Cortex of kidney (tissue), 1 donor: ENCODE results near the gene CBR1.

ENCODE experiments used
- DNase-seq: peaks from one replicate; lab custom pipeline; 2025; lab: John Stamatoyannopoulos, UW

CBR1 gene

GRCh38 chr21:36069713-36070583 lies at the start of gene CBR1:
TSS of gene CBR1 (plus strand) at chr21:36070024. CDS start at chr21:36070116, 92 bp downstream.
- no peak for DNase-seq

DNA sequence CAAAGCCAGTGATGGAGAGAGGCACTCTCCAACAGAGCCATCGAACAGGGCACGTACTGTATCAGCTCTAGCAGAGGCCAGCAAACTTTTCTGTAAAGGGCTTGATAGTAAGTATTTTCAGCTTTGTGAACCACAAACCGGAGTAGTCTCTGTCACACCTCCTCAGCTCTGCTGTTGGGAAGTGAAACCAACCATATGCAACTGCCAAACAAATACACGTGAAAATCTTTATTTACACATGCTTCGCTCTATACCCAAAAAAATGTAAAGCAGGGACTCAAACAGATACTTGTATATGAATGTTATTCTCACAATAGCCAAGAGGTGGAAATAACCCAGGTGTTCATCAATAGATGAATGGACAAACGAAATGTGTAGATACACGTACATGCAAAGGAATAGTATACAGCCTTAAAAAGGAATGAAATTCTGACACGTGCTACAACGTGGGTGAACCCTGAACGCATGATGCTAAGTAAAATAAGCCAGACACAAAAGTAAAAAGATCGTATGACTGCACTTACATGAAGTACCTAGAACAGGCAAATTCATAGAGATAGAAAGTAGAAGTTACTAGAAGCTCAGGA lies 48.5 kb upstream of the CBR1 start:
- DNase-seq, result no peak

DNA sequence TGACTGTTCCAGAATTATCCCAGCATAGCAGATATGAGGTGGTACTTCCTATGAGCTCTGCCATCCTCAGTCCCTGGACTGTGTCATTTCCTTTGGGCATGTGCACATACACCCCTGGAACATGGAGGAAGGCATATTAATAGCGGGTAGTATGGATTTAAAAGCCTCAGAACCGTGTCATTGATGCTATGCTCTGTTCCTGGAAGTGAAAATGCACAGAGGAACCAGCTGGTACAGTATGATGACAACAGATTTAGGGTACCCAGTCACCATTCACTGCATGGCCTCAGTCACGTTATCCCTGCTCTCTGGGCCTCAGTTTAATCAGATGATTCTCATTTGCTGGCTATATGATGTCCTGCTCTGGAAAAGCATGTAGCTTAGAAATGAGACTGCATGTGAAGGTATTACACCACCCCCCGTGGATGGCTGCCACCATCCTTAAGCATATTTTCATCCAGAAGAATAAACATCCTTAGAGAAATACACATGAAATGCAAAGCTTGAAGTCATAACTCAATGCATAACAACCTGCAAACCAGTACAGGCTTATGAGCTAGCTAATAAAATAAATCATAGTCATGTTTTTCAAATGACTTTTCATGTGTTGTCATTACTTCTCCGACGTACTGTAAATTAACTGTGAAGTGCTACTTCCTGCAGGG lies 47.3 kb upstream of the CBR1 start:
- DNase-seq, result no peak

DNA sequence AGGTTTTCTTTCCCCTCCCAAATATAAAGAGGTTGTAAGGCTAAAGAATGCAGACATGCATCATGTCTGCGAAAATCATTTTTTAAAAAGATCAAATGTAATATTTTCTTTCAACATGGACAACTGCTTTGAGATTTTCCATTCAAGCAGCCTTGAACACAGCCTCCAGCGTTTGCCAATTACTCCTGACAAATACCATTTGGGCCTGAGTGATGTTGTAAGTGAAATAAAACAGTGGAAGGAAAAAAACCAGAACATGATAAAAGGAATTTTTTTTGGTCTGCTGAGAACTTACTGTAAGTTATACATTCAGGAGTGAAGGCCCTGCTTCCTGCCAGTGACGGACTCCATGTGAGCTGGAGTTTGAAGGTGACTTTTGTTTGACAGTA lies 46.7 kb upstream of the CBR1 start:
- no peak for DNase-seq

- DNase-seq, result no peak
These were observed 45.0 kb upstream of the CBR1 start for GRCh38 chr21:36024782-36025181.

GRCh38 chr21:36027347-36027746 lies 42.5 kb upstream of the CBR1 start:
- no peak for DNase-seq

- DNase-seq, result no peak
These were observed 41.4 kb upstream of the CBR1 start for GRCh38 chr21:36028127-36029069.

DNA sequence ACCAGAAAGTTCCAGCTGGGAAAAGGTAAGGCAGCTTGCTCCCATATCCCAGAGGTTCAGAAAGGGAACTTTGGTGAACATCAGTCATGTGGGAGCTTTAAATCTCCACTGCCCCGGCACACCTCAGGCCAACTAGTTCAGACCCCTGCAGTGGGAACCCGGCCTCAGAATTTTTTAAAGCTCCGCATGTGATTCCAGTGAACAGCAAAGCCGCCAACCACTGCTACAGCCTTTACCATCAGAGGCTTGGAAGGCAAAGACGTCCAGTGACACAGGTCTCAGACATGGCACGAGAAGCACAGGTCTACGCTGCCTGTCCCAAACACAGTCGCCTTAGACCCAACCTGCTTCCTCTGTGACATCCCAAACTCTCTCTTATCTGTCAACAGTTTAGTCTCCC lies 40.5 kb upstream of the CBR1 start:
- no peak for DNase-seq

DNA sequence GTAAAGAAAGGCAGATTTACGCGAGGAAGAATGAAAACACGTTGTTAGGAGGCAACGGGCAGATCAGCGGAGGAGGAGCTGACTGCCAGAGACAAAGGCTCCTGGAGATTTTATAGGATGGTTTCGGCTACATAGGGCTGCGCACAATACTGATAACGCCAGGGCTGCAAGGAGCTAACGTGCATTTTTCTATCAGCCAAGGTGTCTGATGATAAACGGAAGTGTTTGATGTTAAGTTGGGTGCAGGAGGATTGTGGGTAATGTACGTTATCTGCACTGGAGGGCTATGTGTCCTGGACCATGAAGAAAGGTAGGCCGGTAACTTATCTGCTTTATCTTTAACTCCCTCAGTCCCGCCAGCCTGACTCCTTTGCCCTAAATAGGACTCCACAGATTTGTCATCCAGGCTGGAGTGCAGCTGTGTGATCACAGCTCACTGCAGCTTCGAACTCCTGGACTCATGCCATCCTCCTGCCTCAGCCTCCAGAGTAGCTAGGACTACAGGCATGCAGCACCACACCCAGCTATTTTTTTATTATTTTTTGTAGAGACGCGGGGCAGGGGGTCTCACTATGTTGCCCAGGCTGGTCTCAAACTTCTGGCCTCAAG lies 39.1 kb upstream of the CBR1 start:
- no peak for DNase-seq

DNA sequence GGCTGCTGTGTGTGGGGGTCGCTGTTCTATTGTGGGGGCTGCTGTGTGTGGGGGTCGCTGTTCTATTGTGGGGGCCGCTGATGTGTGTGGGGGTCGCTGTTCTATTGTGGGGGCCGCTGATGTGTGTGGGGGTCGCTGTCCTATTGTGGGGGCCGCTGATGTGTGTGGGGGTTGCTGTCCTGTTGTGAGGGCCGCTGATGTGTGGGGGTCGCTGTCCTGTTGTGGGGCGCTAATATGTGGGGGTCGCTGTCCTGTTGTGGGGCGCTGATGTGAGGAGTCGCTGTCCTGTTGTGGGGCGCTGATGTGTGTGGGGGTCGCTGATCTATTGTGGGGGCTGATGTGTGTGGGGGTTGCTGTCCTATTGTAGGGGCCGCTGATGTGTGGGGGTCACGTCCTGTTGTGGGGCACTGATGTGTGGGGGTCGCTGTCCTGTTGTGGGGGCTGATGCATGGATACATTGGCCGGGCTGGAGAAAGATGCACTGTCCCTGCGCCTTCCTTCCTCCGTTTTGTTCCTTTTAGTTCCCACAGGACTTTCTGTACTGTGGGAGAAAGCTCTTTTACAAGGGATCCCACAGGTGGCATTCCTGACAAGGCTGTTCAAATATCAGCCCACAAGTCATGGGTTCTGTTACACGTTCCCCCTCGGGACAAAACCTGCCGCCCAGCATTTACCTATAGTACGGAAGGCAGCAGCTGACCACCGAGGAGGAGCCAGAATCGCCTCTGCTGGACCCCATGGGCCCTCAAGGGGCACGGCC lies 37.0 kb upstream of the CBR1 start:
- no peak for DNase-seq

GRCh38 chr21:36034211-36034913 lies 35.5 kb upstream of the CBR1 start:
- no peak for DNase-seq

DNA sequence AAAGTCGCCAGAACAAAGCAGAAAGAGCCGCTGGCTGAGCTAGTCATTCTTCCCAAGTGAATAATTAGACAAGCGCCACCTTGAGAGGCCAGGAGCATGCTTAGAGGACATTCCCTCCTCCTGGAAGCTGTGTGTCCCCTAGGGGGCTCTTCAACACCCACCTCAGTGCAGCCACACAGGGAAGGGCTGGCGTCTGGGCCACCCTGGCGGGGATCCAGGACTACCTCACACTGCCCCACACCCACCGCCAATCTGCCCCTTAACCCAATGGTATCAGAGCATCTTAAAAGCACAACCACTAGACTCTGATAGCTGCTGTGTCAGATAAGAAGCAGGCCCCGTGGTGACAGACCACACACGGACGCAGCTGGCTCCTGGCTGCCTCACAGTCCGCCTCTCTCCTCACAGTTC lies 34.4 kb upstream of the CBR1 start:
- DNase-seq, result no peak

- no peak for DNase-seq
These were observed 30.9 kb upstream of the CBR1 start for GRCh38 chr21:36038701-36039497.

DNA sequence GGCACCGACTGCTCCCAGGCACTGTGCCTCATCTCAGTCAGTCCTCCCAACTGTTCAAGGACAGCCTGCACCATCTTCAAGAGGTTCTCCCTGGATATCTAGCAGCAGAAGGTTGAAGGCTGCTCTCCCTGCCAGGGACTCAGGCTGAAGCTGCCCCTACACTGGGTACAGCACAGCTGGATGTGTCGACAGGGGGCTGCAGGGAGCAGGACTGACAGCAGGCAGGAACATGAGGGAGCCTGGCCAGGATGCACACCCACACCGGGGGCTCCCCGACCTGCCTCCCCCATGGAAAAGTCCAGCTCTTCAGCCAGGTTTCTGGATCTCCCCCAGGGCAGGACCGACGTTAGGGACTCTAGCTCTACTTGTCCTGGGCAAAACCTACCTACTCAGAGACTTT lies 30.0 kb upstream of the CBR1 start:
- DNase-seq, result no peak

GRCh38 chr21:36040389-36040788 lies 29.4 kb upstream of the CBR1 start:
- no peak for DNase-seq

GRCh38 chr21:36041910-36042309 lies 27.9 kb upstream of the CBR1 start:
- DNase-seq, result no peak

- no peak for DNase-seq
These were observed 25.8 kb upstream of the CBR1 start for GRCh38 chr21:36044056-36044455.

DNA sequence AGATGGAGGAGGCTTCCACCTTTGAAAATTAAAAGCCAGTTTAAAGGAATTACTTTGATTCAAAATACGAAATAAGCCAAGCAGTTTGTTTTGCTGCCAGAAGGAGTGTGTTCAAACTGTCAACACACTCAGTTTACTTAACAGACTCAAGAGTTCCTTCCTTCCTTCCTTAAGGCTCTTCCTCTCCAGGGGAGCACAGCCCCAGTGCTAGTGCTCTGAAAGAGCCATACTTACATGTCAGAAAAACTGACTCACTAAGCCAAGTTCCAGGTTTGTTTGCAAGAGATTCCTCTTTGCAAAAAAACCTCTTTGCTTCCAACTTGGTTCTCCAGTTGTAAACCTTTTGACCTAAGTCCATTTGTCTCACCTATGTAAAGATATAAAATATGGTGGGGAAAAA lies 23.8 kb upstream of the CBR1 start:
- no peak for DNase-seq

DNA sequence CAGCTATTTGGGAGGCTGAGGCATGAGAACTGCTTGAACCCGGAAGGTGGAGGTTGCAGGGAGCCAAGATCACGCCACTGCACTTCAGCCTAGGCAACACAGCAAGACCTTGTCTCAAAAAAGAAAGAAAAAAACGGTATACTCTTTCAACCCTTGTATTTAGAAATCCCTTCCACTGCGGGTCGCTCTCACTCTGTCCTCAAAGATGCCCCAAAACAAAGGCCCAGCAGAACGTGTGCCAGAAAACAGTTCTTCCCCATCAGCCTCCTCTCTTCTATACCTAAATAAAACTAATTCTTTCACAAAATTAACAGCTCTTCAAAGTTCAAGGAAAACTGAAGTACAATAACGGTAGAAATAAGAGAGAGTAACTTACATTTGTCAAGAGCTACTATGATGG lies 22.7 kb upstream of the CBR1 start:
- no peak for DNase-seq
